Gastroesophageal sphincter (tissue), 4 donors: ENCODE measurements around the gene BNIP2. TPM values are rescaled to one million over a fixed set of nuclear protein-coding genes. Genes with fewer than 3 reads are reported as not detected.

Experiments used
- ATAC-seq: fragments of 150-250 bp; one replicate; pipeline ENCODE4 v1.9.1; 2016; ENCODE audit warnings: mild to moderate bottlenecking, moderate library complexity
- H3K27ac ChIP-seq, 4 donors: fragments of 200-600 bp; sonication (generic) in 3 of 4; 1 replicate in 3 of 4; 2 replicates in 1 of 4; pipeline ENCODE4 v1.5.1; 2016 to 2019
- H3K27me3 ChIP-seq: fragments of 200-600 bp; sonication (generic); one replicate; pipeline ENCODE4 v1.5.1; 2019
- H3K36me3 ChIP-seq, 2 donors: fragments of 200-600 bp; sonication (generic); one replicate each; pipeline ENCODE4 v1.5.1; 2019; ENCODE audit warnings: control low read depth in 1 of 2
- H3K4me1 ChIP-seq, 3 donors: fragments of 200-600 bp; sonication (generic); 1 replicate in 2 of 3; 2 replicates in 1 of 3; pipeline ENCODE4 v1.5.1; 2016 to 2019; ENCODE audit warnings: control low read depth in 2 of 3
- H3K4me3 ChIP-seq, 2 donors: fragments of 200-600 bp; sonication (generic); one replicate each; pipeline ENCODE4 v1.5.1; 2019; ENCODE audit warnings: mild to moderate bottlenecking in 1 of 2, moderate library complexity in 1 of 2
- H3K9me3 ChIP-seq, 3 donors: fragments of 200-600 bp; sonication (generic); one replicate each; pipeline ENCODE4 v1.5.1; 2017 to 2019; ENCODE audit warnings: control low read depth in 2 of 3
- EP300 ChIP-seq: sonication (generic); formaldehyde crosslinking; IDR thresholded peaks from one replicate; pipeline ENCODE4 v1.6.1; 2017; ENCODE audit warnings: antibody characterized with exemption, mild to moderate bottlenecking
- POLR2A ChIP-seq, 2 donors: fragments of 450-650 bp; IDR thresholded peaks; one replicate each; pipeline ENCODE4 v1.6.1; 2017; ENCODE audit warnings: antibody characterized with exemption in 2 of 2, mild to moderate bottlenecking in 2 of 2, moderate library complexity in 1 of 2
- POLR2AphosphoS5 ChIP-seq: sonication (generic); formaldehyde crosslinking; IDR thresholded peaks from one replicate; pipeline ENCODE4 v1.6.1; 2017; ENCODE audit warnings: antibody characterized with exemption
- WGBS, 2 donors: methylation state at CpG; one replicate each; pipeline ENCODE4 v1.1.5; 2018; ENCODE audit warnings: low coverage in 1 of 2; 5-methylcytosine and 5-hydroxymethylcytosine counted together
- total RNA-seq, 4 donors: library from RNA; depleted of rRNA; stranded (reverse); fragments of >200 nt; gene quantifications; one replicate each; pipeline ENCODE4 v1.1.0, GENCODE V29; 2016
- TF ChIP-seq, protein P1 (sequence below), 4 experiments: fragments of 200-600 bp in 2 of 4; fragments of 450-650 bp in 2 of 4; sonication (generic) in 1 of 4; IDR thresholded peaks; one replicate each; pipeline ENCODE4 v1.5.1; 2017 to 2019; ENCODE audit warnings: antibody characterized with exemption in 4 of 4, mild to moderate bottlenecking in 2 of 4, moderate library complexity in 2 of 4

Gene BNIP2
- total RNA-seq, 4 donors from 2014 or later: 172 to 218 (median 190) TPM

DNA sequence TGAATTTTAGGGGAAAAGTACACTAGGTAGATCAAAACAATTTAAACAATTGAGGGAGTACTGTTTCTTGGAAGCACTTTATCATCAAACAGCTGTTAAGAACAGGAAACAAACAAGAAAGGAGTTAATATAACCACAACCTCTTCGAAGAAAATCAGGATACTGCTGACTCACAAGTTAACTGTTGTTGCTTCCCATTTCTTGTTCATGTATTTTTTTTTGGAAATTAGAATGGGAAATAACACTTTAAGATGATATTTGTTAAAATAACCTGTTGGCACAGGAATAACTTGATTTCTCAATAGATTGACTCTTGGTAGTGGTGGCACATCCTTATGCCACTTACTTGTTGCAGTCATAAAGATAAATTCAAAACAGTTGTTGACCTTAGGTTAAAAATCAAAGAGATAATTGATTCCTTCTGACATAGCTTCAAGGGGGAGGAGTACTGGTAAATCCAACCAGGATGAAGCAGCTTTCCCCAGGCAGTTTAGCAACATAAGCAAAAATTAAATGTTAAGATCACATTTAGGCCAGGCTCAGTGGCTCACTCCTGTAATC, 3.3 kb downstream of the BNIP2 start:
- Histone ChIP-seq H3K4me3 (no peak overlapping the region), H3K36me3 (peaks cover 3 to 31% of the 10 kb centered on the region in 2 donors), H3K4me1 (peaks cover 5 to 58% (median 8%) of the 10 kb centered on the region in 3 donors), H3K27me3 (no peaks in the 10 kb centered on the region), H3K9me3 (no peaks in the 10 kb centered on the region), H3K27ac (peak overlapping the region in 2 of 4 donors; percentile 28 to 44)
- TF ChIP-seq EP300 (no peak), POLR2AphosphoS5 (no peak), POLR2A (IDR thresholded peaks at IDR 0.05) (no peak)
- TF ChIP-seq, protein P1, sequence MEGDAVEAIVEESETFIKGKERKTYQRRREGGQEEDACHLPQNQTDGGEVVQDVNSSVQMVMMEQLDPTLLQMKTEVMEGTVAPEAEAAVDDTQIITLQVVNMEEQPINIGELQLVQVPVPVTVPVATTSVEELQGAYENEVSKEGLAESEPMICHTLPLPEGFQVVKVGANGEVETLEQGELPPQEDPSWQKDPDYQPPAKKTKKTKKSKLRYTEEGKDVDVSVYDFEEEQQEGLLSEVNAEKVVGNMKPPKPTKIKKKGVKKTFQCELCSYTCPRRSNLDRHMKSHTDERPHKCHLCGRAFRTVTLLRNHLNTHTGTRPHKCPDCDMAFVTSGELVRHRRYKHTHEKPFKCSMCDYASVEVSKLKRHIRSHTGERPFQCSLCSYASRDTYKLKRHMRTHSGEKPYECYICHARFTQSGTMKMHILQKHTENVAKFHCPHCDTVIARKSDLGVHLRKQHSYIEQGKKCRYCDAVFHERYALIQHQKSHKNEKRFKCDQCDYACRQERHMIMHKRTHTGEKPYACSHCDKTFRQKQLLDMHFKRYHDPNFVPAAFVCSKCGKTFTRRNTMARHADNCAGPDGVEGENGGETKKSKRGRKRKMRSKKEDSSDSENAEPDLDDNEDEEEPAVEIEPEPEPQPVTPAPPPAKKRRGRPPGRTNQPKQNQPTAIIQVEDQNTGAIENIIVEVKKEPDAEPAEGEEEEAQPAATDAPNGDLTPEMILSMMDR (IDR thresholded peaks at IDR 0.05): no peak
- WGBS, 2 donors: 0 to 5% methylated on average over 1 of the region's 1 CpG
- ATAC-seq: no peak

DNA sequence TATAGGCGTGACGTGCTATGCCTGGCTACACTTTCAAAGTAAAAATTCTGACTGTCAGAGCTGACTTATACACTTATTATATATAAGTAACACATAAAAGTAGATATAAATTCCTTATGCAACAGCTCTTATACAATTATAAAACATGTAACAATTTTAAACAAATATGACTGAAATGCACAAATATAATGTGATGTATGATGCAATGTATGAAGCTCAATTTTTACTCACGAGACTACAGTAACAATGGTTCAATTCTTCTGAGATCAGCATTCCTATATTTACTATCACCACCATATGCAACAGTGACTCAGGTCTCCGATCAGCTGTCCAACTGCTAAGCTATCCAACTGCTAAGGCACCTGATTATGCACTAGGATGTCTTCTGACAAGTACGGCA, 8.2 kb downstream of the BNIP2 start:
- Histone ChIP-seq H3K9me3 (no peaks in the 10 kb centered on the region), H3K27me3 (no peaks in the 10 kb centered on the region), H3K4me1 (peaks cover 0 to 24% (median 0%) of the 10 kb centered on the region in 3 donors), H3K27ac (no peak overlapping the region), H3K36me3 (peaks cover 3 to 70% of the 10 kb centered on the region in 2 donors), H3K4me3 (no peak overlapping the region)
- ATAC-seq: no peak
- TF ChIP-seq POLR2AphosphoS5: no peak
- TF ChIP-seq, protein P1 (IDR thresholded peaks at IDR 0.05): no peak
- TF ChIP-seq POLR2A (IDR thresholded peaks at IDR 0.05): no peak
- TF ChIP-seq EP300: no peak
- WGBS, 2 donors: 73 to 96% methylated on average over 3 to 4 of the region's 5 CpGs

DNA sequence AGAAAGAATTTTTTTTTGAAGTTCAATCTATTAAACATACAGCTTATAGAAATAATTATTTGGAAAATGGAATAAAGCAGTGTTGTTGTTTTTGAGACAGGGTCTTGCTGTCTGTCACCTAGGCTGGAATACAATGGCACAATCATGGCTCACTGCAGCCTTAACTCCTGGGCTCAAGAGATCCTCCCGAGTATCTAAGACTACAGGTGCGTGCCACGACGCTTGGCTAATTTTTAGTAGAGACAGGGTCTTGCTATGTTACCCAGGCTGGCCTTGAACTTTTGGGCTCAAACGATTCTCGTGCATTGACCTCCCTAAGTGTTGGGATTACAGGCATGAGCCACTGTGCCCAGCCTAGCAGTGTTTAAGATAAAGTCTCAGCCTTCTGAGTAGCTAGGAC, 8.8 kb downstream of the BNIP2 start:
- no peak for ATAC-seq
- peaks cover 0 to 18% (median 0%) of the 10 kb centered on the region in 3 donors for H3K4me1 ChIP-seq
- no peak overlapping the region for H3K27ac ChIP-seq
- H3K9me3 ChIP-seq: no peaks in the 10 kb centered on the region
- H3K4me3 ChIP-seq: no peak overlapping the region
- TF ChIP-seq POLR2AphosphoS5: no peak
- TF ChIP-seq POLR2A (IDR thresholded peaks at IDR 0.05): no peak
- TF ChIP-seq, protein P1 (IDR thresholded peaks at IDR 0.05): no peak
- no peak for TF ChIP-seq EP300
- H3K36me3 ChIP-seq: peaks cover 3 to 75% of the 10 kb centered on the region in 2 donors
- 94 to 100% methylated on average over 1 to 4 of the region's 6 CpGs for WGBS, 2 donors
- no peaks in the 10 kb centered on the region for H3K27me3 ChIP-seq

DNA sequence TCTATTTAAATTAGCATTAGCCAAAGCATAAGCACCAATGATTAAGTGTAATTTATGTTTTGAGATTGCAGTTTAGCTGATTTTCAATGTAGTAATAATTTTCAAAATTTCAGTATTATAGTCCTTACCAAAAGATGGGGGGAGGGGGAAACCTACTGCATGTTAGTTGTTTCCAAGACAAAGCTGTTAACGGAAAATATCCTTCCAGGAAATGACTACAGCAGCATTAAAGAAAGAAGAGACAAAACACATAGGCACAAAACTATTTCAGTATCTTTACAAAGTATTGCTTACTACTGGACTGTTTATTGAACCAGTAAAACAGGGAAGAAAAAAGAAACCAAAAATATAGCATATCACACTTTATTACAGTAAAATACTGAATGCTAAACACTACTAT, 10.5 kb downstream of the BNIP2 start:
- no peaks in the 10 kb centered on the region for H3K27me3 ChIP-seq
- H3K36me3 ChIP-seq: peaks cover 3 to 92% of the 10 kb centered on the region in 2 donors
- H3K4me1 ChIP-seq: peaks cover 0 to 3% (median 0%) of the 10 kb centered on the region in 3 donors
- ATAC-seq: no peak
- WGBS, 2 donors: 44 to 82% methylated on average over 1 of the region's 1 CpG
- no peak overlapping the region for H3K4me3 ChIP-seq
- no peak overlapping the region for H3K27ac ChIP-seq
- no peak for TF ChIP-seq POLR2AphosphoS5
- no peaks in the 10 kb centered on the region for H3K9me3 ChIP-seq

DNA sequence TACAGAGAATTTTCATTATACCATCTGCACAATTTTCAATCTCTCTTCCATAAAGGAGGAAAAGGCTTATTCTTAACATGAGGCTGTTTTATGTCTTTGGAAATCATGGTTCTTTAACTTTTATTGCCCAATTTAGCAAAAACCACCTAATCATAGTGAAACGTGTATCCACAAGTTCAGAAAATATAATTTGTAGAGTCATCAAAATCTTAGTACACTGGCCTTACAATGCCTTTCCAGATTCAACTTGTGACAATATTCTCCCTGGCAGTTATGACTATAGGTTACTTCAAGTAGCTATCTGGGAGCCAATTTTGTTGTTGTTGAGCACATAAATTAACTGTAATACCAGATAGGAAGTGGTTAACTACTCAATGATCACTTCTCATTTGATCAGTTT, 10.9 kb downstream of the BNIP2 start:
- no peak for ATAC-seq
- no peak for TF ChIP-seq POLR2AphosphoS5
- no peaks in the 10 kb centered on the region for H3K27me3 ChIP-seq
- WGBS, 2 donors: 55 to 71% methylated on average over 1 of the region's 1 CpG
- no peaks in the 10 kb centered on the region for H3K4me1 ChIP-seq
- H3K9me3 ChIP-seq: no peaks in the 10 kb centered on the region
- H3K4me3 ChIP-seq: no peak overlapping the region
- H3K36me3 ChIP-seq: peaks cover 3 to 93% of the 10 kb centered on the region in 2 donors
- no peak overlapping the region for H3K27ac ChIP-seq

DNA sequence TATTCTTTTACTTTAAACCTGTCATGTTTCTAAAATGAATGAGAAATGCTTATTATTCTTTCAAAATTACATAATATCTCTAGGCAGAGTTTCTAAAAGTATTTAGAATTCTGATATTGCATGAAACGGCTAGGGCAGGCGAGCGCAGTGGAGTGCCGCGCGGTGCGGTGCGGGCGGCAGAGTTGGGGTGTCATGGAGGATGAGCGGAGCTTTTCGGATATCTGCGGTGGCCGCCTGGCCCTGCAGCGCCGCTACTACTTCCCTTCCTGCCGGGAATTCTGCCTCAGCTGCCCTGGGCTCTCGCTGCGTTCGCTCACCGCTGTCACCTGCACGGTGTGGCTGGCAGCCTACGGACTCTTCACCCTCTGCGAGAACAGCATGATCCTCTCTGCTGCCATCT, 12.6 kb downstream of the BNIP2 start:
- Histone ChIP-seq H3K36me3 (peaks cover 3 to 100% of the 10 kb centered on the region in 2 donors), H3K4me1 (no peaks in the 10 kb centered on the region), H3K4me3 (no peak overlapping the region), H3K9me3 (no peaks in the 10 kb centered on the region), H3K27me3 (no peaks in the 10 kb centered on the region), H3K27ac (no peak overlapping the region)
- WGBS, 2 donors: 99 to 100% methylated on average over 6 to 23 of the region's 23 CpGs
- ATAC-seq: no peak
- no peak for TF ChIP-seq POLR2A (IDR thresholded peaks at IDR 0.05)
- TF ChIP-seq EP300: no peak
- TF ChIP-seq POLR2AphosphoS5: no peak
- TF ChIP-seq, protein P1 (IDR thresholded peaks at IDR 0.05): no peak
